ENCODE measurements around the gene ISLR. TPM values are rescaled to one million over a fixed set of nuclear protein-coding genes. Genes with fewer than 3 reads are reported as not detected.

ISLR gene
- total RNA-seq, 1 experiment from 2014 or later: not detected

- Histone ChIP-seq H3K9me3 (ENCODE audit: insufficient read depth, low read depth) (no peaks in the 10 kb centered on the region), H3K36me3 (ENCODE audit: low read depth) (peaks cover 15% of the 10 kb centered on the region; the same call in 1 of the 2 replicates), H3F3A (ENCODE audit: insufficient read depth, low read depth) (peaks cover 68% of the 10 kb centered on the region), H3K9me2 (ENCODE audit: insufficient read depth) (no peaks in the 10 kb centered on the region), H3K4me3 (peak overlapping the region; percentile 73; the same call in 1 of the 2 replicates), H3K27me3 (ENCODE audit: insufficient read depth, low read depth) (no peaks in the 10 kb centered on the region), H3K79me2 (ENCODE audit: low read depth) (peaks cover 74% of the 10 kb centered on the region), H3K4me2 (peak overlapping the region; percentile 96), H3K4me1 (replicated peaks; ENCODE audit: insufficient read depth) (peaks cover 79% of the 10 kb centered on the region), H2AFZ (no peak overlapping the region), H3K27ac (peak overlapping the region; percentile 95), H4K20me1 (ENCODE audit: insufficient read depth) (no peaks in the 10 kb centered on the region)
- POLR2A ChIA-PET (ENCODE audit: unreplicated experiment): interaction anchor here (0.5 to 1.3 kb wide), 4 partner anchors 15 to 40 kb away, joined by 4 to 7 read pairs (median 4); partner anchors contain the start of gene CCDC33
- no peak for TF ChIP-seq EZH2 (IDR thresholded peaks at IDR 0.05; ENCODE audit: low read depth)
- TF ChIP-seq, protein P1, sequence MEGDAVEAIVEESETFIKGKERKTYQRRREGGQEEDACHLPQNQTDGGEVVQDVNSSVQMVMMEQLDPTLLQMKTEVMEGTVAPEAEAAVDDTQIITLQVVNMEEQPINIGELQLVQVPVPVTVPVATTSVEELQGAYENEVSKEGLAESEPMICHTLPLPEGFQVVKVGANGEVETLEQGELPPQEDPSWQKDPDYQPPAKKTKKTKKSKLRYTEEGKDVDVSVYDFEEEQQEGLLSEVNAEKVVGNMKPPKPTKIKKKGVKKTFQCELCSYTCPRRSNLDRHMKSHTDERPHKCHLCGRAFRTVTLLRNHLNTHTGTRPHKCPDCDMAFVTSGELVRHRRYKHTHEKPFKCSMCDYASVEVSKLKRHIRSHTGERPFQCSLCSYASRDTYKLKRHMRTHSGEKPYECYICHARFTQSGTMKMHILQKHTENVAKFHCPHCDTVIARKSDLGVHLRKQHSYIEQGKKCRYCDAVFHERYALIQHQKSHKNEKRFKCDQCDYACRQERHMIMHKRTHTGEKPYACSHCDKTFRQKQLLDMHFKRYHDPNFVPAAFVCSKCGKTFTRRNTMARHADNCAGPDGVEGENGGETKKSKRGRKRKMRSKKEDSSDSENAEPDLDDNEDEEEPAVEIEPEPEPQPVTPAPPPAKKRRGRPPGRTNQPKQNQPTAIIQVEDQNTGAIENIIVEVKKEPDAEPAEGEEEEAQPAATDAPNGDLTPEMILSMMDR (conservative IDR thresholded peaks at IDR 0.05): no peak
- DNase-seq: peak; percentile 77 to 93
- BruUV-seq (replicated peaks): no TSS peak
- intact Hi-C loops (cut with micrococcal nuclease; ENCODE audit: unreplicated experiment): loop anchor here (1.0 to 10.0 kb wide), 4 partner anchors 14 to 216 kb away; no protein-coding TSS in a partner anchor
- CTCF ChIA-PET: interaction anchor here (0.7 to 1.5 kb wide), 3 partner anchors 40 to 1574 kb away, joined by 3 read pairs; no protein-coding TSS in a partner anchor
Observed at GRCh38 chr15:74200412-74200815, 26.9 kb downstream of the ISLR start.

DNA sequence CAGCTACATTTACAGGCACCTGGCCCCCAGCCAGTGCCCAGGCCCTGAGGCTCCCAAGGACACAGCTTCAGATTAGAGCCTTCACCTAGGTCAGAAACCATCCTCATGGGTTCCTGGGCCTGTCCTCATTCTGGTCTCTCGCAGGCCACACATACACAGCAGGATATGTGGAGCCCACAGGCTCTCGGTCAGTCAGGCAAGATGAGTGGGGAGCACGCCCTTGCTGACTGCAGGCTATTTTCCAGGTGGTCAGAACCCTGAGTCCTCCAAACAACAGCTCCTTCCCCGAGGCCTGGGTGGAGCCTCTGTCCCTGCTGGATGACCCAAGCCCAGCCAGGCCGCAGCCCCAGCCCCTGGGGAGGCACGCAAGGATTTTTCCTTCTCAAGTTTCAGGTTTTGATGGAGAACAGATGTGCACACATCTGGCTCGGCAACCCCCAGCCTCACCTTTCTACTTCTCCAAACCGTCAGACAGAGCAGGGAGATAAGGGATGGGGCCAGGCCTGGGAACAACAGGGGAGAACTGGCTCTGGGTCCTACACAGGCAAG lies 27.4 kb downstream of the ISLR start:
- H3F3A ChIP-seq (ENCODE audit: insufficient read depth, low read depth): peaks cover 63% of the 10 kb centered on the region
- no peaks in the 10 kb centered on the region for H3K9me2 ChIP-seq (ENCODE audit: insufficient read depth)
- no peaks in the 10 kb centered on the region for H4K20me1 ChIP-seq (ENCODE audit: insufficient read depth)
- POLR2A ChIA-PET (ENCODE audit: unreplicated experiment): interaction anchor here (0.5 to 1.3 kb wide), 4 partner anchors 15 to 39 kb away, joined by 4 to 7 read pairs (median 4); partner anchors contain the start of gene CCDC33
- no TSS peak for BruUV-seq (replicated peaks)
- peak overlapping the region; percentile 96 for H3K4me2 ChIP-seq
- no peak for TF ChIP-seq EZH2 (IDR thresholded peaks at IDR 0.05; ENCODE audit: low read depth)
- TF ChIP-seq, protein P1 (conservative IDR thresholded peaks at IDR 0.05): no peak
- H3K27me3 ChIP-seq (ENCODE audit: insufficient read depth, low read depth): no peaks in the 10 kb centered on the region
- intact Hi-C loops (cut with micrococcal nuclease; ENCODE audit: unreplicated experiment): loop anchor here (1.0 to 10.0 kb wide), 5 partner anchors 14 to 216 kb away; no protein-coding TSS in a partner anchor
- H3K9me3 ChIP-seq (ENCODE audit: insufficient read depth, low read depth): no peaks in the 10 kb centered on the region
- peaks cover 77% of the 10 kb centered on the region for H3K4me1 ChIP-seq (replicated peaks; ENCODE audit: insufficient read depth)
- peak overlapping the region; percentile 73 for H3K4me3 ChIP-seq
- peaks cover 74% of the 10 kb centered on the region for H3K79me2 ChIP-seq (ENCODE audit: low read depth)
- H2AFZ ChIP-seq: no peak overlapping the region
- CTCF ChIA-PET: interaction anchor here (0.6 to 1.5 kb wide), 4 partner anchors 22 to 1575 kb away, joined by 3 to 5 read pairs (median 3); no protein-coding TSS in a partner anchor
- peak overlapping the region; percentile 95 for H3K27ac ChIP-seq
- H3K36me3 ChIP-seq (ENCODE audit: low read depth): 0 out of 2 replicates have a peak, but pooled peaks cover 11% of the 10 kb centered on the region
- DNase-seq: peak; percentile 81 to 83

DNA sequence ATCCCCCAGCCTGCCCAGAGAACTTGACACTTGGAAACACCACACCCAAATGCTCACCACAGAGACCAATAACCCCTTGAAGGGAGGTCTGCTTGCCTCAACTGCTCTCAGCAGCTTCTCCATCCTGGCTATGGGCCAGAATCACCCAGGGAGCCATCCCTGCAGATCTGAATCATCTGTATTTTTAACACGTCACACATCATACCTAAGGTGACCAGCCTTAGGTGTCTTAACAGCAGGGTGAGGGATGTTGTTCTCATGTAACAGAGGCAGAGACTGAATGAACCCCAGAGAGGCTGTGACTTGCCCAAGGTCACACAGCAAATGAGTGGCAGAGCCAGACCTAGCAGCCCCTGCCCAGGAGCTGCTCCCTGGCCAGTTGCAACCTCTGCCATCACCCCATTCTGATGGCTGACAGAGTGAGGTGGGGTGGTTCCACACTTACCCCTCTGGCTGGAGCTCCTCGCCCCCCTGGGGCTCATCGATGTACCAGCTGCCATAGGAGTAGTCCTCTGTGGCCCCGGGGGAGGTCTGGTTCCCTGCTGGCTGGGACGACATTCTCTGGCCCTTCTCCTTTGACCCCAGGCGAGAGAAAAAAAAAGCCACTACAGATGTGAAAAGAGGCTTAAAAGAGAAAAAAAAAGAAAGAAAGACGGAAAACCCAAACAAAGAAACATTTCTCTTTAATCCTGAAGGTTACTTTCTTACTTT lies 28.4 kb downstream of the ISLR start:
- TF ChIP-seq EZH2 (IDR thresholded peaks at IDR 0.05; ENCODE audit: low read depth): no peak
- TF ChIP-seq, protein P1 (conservative IDR thresholded peaks at IDR 0.05): no peak
- Histone ChIP-seq H3K79me2 (ENCODE audit: low read depth) (peaks cover 72% of the 10 kb centered on the region), H3K9me3 (ENCODE audit: insufficient read depth, low read depth) (no peaks in the 10 kb centered on the region), H2AFZ (no peak overlapping the region), H3K4me3 (peak overlapping the region; percentile 73), H4K20me1 (ENCODE audit: insufficient read depth) (no peaks in the 10 kb centered on the region), H3K27ac (peak overlapping the region; percentile 95), H3K36me3 (ENCODE audit: low read depth) (0 out of 2 replicates have a peak, but pooled peaks cover 11% of the 10 kb centered on the region), H3F3A (ENCODE audit: insufficient read depth, low read depth) (peaks cover 58% of the 10 kb centered on the region), H3K9me2 (ENCODE audit: insufficient read depth) (no peaks in the 10 kb centered on the region), H3K27me3 (ENCODE audit: insufficient read depth, low read depth) (no peaks in the 10 kb centered on the region), H3K4me1 (replicated peaks; ENCODE audit: insufficient read depth) (peaks cover 79% of the 10 kb centered on the region), H3K4me2 (peak overlapping the region; percentile 96)
- ChIA-PET POLR2A (ENCODE audit: unreplicated experiment) (interaction anchor here (1.1 kb wide), 1 partner anchor 38 kb away, joined by 6 read pairs; no protein-coding TSS in a partner anchor), CTCF (interaction anchor here (0.7 kb wide), 1 partner anchor 35 kb away, joined by 4 read pairs; no protein-coding TSS in a partner anchor)
- intact Hi-C loops (cut with micrococcal nuclease; ENCODE audit: unreplicated experiment): loop anchor here (1.0 to 10.0 kb wide), 6 partner anchors 13 to 217 kb away; no protein-coding TSS in a partner anchor
- BruUV-seq (replicated peaks): TSS peak; percentile 45
- DNase-seq: peak; percentile 45 to 76

All from PC-9 (cell line).